GM23338 (cell line): ENCODE measurements around the gene KCNMB2. TPM values are rescaled to one million over a fixed set of nuclear protein-coding genes. Genes with fewer than 3 reads are reported as not detected.

Source experiments
- ATAC-seq: fragments of 200-7000 bp; cut with Tn5 transposase; 3 replicates; pipeline ENCODE4 v1.9.1; 2020
- DNase-seq: peaks from one replicate; pipeline ENCODE4 v3.0.0-alpha.2; 2015; ENCODE audit warnings: low spot score
- H2AFZ ChIP-seq: fragments of 200-600 bp; sonication (generic); 2 replicates; pipeline ENCODE4 v1.8.0; 2016; ENCODE audit warnings: antibody characterized with exemption, mild to moderate bottlenecking, moderate library complexity
- H3F3A ChIP-seq: fragments of 200-600 bp; sonication (generic); replicated peaks from 2 replicates; pipeline ENCODE4 v1.8.0; 2017; ENCODE audit warnings: antibody characterized with exemption, mixed run types, low read depth
- H3K27ac ChIP-seq: fragments of 200-600 bp; sonication (generic); 2 replicates; pipeline ENCODE4 v1.6.1; 2016; ENCODE audit warnings: low read depth
- H3K27me3 ChIP-seq: fragments of 200-600 bp; sonication (generic); 2 replicates; pipeline ENCODE4 v1.8.0; 2016; ENCODE audit warnings: mild to moderate bottlenecking, mixed run types, moderate library complexity; ENCODE audit not compliant: insufficient read depth
- H3K36me3 ChIP-seq: fragments of 200-600 bp; sonication (generic); 2 replicates; pipeline ENCODE4 v1.8.0; 2016; ENCODE audit warnings: mild to moderate bottlenecking; ENCODE audit not compliant: insufficient read depth
- H3K4me1 ChIP-seq: fragments of 200-600 bp; sonication (generic); 2 replicates; pipeline ENCODE4 v1.8.0; 2016; ENCODE audit warnings: mild to moderate bottlenecking, moderate library complexity; ENCODE audit not compliant: insufficient read depth
- H3K4me2 ChIP-seq: fragments of 200-600 bp; sonication (generic); 2 replicates; pipeline ENCODE4 v1.7.1; 2017; ENCODE audit warnings: mixed run types
- H3K4me3 ChIP-seq: fragments of 200-600 bp; sonication (generic); 2 replicates; pipeline ENCODE4 v1.6.1; 2016; ENCODE audit warnings: mixed run types
- H3K79me2 ChIP-seq: fragments of 200-600 bp; sonication (generic); replicated peaks from 2 replicates; pipeline ENCODE4 v1.8.0; 2017; ENCODE audit warnings: mild to moderate bottlenecking; ENCODE audit not compliant: insufficient read depth
- H3K9me2 ChIP-seq: fragments of 200-600 bp; sonication (generic); 2 replicates; pipeline ENCODE4 v1.8.0; 2017; ENCODE audit not compliant: insufficient read depth
- H4K20me1 ChIP-seq: fragments of 200-600 bp; sonication (generic); replicated peaks from 2 replicates; pipeline ENCODE4 v1.8.0; 2017; ENCODE audit warnings: mild to moderate bottlenecking; ENCODE audit not compliant: insufficient read depth
- H3K27ac Mint-ChIP-seq: 2 replicates; pipeline ENCODE4 v1.8.0; 2020; ENCODE audit warnings: inconsistent platforms, mild to moderate bottlenecking, moderate library complexity, mixed read lengths
- H3K27me3 Mint-ChIP-seq: 3 replicates; pipeline ENCODE4 v1.8.0; 2022; ENCODE audit warnings: low read depth, mild to moderate bottlenecking, moderate library complexity, mixed read lengths, inconsistent platforms; ENCODE audit not compliant: insufficient read depth, poor library complexity
- H3K36me3 Mint-ChIP-seq: 3 replicates; pipeline ENCODE4 v1.8.0; 2021; ENCODE audit warnings: low read depth, mild to moderate bottlenecking, inconsistent platforms, moderate library complexity, mixed read lengths
- H3K4me1 Mint-ChIP-seq: 3 replicates; pipeline ENCODE4 v1.8.0; 2020; ENCODE audit warnings: mild to moderate bottlenecking, inconsistent platforms, mixed read lengths
- H3K4me3 Mint-ChIP-seq: 3 replicates; pipeline ENCODE4 v1.8.0; 2021; ENCODE audit warnings: moderate library complexity, mild to moderate bottlenecking, inconsistent platforms, mixed read lengths
- H3K9me3 Mint-ChIP-seq: 3 replicates; pipeline ENCODE4 v1.8.0; 2020; ENCODE audit warnings: moderate library complexity, mild to moderate bottlenecking, inconsistent platforms, mixed read lengths
- CREB1 ChIP-seq: fragments of 250-450 bp; sonication (Bioruptor Pico); IDR thresholded peaks from 2 replicates; pipeline ENCODE4 v1.5.0; 2020; ENCODE audit warnings: low read depth, mild to moderate bottlenecking, moderate library complexity
- EZH2 ChIP-seq: fragments of 200-600 bp; sonication (generic); IDR thresholded peaks from one replicate; pipeline ENCODE4 v1.8.0; 2017; ENCODE audit warnings: antibody characterized with exemption, mild to moderate bottlenecking, low read depth; ENCODE audit not compliant: unreplicated experiment
- EZH2phosphoT487 ChIP-seq: fragments of 200-600 bp; sonication (generic); IDR thresholded peaks from one replicate; pipeline ENCODE4 v1.8.1; 2018; ENCODE audit warnings: antibody characterized with exemption; ENCODE audit not compliant: unreplicated experiment
- JUNB ChIP-seq: IDR thresholded peaks from one replicate; pipeline ENCODE4 v1.6.1; 2016; ENCODE audit warnings: antibody characterized with exemption; ENCODE audit not compliant: unreplicated experiment
- NANOG ChIP-seq: IDR thresholded peaks from 2 replicates; pipeline ENCODE4 v1.6.1; 2016; ENCODE audit warnings: antibody characterized with exemption, borderline replicate concordance
- POLR2AphosphoS5 ChIP-seq: IDR thresholded peaks from 2 replicates; pipeline ENCODE4 v1.6.1; 2016; ENCODE audit warnings: antibody characterized with exemption, low read depth
- STAT1 ChIP-seq: IDR thresholded peaks from one replicate; pipeline ENCODE4 v1.6.1; 2016; ENCODE audit warnings: antibody characterized with exemption; ENCODE audit not compliant: unreplicated experiment
- ZNF462 ChIP-seq: fragments of 250-450 bp; sonication (Bioruptor Pico); IDR thresholded peaks from 2 replicates; pipeline ENCODE4 v1.5.0; 2020; ENCODE audit warnings: mild to moderate bottlenecking, moderate library complexity
- polyA plus RNA-seq: library from polyadenylated mRNA; unstranded; fragments of >200 nt; fragmentation: Nextera tagmentation; extraction: Ambion mirVana; gene quantifications from 2 replicates; pipeline ENCODE4 v1.2.1, GENCODE V29; 2016
- total RNA-seq: library from RNA; depleted of rRNA; stranded (reverse); fragments of >200 nt; shearing (Covaris generic); gene quantifications from 2 replicates; pipeline ENCODE4 v1.2.3, GENCODE V29; 2014
- TF ChIP-seq, protein P1 (sequence below), 2 experiments: fragments of 200-600 bp in 1 of 2; sonication (generic) in 1 of 2; conservative IDR thresholded peaks; 2 replicates each; pipeline versions ENCODE4 v1.5.1 to v1.6.1; 2016 to 2017; ENCODE audit warnings: antibody characterized with exemption in 2 of 2, low read depth in 2 of 2, mild to moderate bottlenecking in 2 of 2, moderate library complexity in 1 of 2
- TF ChIP-seq, protein P2 (sequence below): IDR thresholded peaks from one replicate; pipeline ENCODE4 v1.6.1; 2018; ENCODE audit warnings: antibody characterized with exemption; ENCODE audit not compliant: unreplicated experiment

Gene KCNMB2
- total and polyA plus RNA-seq, 2 experiments from 2014 or later, result 0.53 TPM; not detected in 1

DNA sequence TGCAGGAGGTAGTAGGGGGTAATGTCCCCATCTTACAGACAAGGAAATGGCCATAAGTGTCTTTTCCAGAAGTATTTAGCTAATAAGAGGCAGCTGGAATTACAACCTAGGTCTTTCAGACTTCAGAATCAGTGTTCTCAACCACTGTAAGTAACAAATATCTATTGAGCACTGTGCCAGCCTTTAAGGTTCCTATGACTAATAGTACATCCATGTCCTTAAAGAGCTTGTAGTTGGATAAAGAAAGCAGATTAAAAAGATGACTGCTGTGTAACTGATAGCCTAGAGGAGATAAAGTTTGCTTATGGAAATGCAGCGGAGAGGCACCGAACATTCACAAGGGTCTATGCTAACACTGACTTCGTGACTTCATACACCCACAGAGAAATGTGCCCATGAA is 136.0 kb downstream of the KCNMB2 start:
- Histone ChIP-seq H2AFZ (no peak overlapping the region), H3K9me2 (peaks cover 5% of the 10 kb centered on the region; the same call in 1 of the 2 replicates), H3K4me3 (no peak overlapping the region), H3K27me3 (no peaks in the 10 kb centered on the region), H3K36me3 (no peaks in the 10 kb centered on the region), H3K27ac (no peak overlapping the region), H3K4me2 (no peak overlapping the region), H3K79me2 (no peaks in the 10 kb centered on the region), H4K20me1 (no peaks in the 10 kb centered on the region), H3K4me1 (0 out of 2 replicates have a peak, but pooled peaks cover 3% of the 10 kb centered on the region), H3F3A (no peaks in the 10 kb centered on the region)
- peaks cover 5% of the 10 kb centered on the region; the same call in 1 of the 3 replicates for H3K4me1 Mint-ChIP-seq
- TF ChIP-seq STAT1 (no peak), ZNF462 (CRISPR knock-in tag) (no peak), JUNB (no peak), EZH2phosphoT487 (no peak), NANOG (no peak), EZH2 (no peak), CREB1 (CRISPR knock-in tag) (no peak), POLR2AphosphoS5 (no peak)
- TF ChIP-seq, protein P1, sequence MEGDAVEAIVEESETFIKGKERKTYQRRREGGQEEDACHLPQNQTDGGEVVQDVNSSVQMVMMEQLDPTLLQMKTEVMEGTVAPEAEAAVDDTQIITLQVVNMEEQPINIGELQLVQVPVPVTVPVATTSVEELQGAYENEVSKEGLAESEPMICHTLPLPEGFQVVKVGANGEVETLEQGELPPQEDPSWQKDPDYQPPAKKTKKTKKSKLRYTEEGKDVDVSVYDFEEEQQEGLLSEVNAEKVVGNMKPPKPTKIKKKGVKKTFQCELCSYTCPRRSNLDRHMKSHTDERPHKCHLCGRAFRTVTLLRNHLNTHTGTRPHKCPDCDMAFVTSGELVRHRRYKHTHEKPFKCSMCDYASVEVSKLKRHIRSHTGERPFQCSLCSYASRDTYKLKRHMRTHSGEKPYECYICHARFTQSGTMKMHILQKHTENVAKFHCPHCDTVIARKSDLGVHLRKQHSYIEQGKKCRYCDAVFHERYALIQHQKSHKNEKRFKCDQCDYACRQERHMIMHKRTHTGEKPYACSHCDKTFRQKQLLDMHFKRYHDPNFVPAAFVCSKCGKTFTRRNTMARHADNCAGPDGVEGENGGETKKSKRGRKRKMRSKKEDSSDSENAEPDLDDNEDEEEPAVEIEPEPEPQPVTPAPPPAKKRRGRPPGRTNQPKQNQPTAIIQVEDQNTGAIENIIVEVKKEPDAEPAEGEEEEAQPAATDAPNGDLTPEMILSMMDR (conservative IDR thresholded peaks at IDR 0.05; ENCODE audit: low read depth in 2 of 2), result no peak
- TF ChIP-seq, protein P2, sequence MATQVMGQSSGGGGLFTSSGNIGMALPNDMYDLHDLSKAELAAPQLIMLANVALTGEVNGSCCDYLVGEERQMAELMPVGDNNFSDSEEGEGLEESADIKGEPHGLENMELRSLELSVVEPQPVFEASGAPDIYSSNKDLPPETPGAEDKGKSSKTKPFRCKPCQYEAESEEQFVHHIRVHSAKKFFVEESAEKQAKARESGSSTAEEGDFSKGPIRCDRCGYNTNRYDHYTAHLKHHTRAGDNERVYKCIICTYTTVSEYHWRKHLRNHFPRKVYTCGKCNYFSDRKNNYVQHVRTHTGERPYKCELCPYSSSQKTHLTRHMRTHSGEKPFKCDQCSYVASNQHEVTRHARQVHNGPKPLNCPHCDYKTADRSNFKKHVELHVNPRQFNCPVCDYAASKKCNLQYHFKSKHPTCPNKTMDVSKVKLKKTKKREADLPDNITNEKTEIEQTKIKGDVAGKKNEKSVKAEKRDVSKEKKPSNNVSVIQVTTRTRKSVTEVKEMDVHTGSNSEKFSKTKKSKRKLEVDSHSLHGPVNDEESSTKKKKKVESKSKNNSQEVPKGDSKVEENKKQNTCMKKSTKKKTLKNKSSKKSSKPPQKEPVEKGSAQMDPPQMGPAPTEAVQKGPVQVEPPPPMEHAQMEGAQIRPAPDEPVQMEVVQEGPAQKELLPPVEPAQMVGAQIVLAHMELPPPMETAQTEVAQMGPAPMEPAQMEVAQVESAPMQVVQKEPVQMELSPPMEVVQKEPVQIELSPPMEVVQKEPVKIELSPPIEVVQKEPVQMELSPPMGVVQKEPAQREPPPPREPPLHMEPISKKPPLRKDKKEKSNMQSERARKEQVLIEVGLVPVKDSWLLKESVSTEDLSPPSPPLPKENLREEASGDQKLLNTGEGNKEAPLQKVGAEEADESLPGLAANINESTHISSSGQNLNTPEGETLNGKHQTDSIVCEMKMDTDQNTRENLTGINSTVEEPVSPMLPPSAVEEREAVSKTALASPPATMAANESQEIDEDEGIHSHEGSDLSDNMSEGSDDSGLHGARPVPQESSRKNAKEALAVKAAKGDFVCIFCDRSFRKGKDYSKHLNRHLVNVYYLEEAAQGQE, result no peak
- H3K9me3 Mint-ChIP-seq, result no peaks in the 10 kb centered on the region
- H3K36me3 Mint-ChIP-seq, result no peaks in the 10 kb centered on the region
- ATAC-seq (no peak), DNase-seq (no peak)
- H3K4me3 Mint-ChIP-seq, result no peak overlapping the region
- no peaks in the 10 kb centered on the region for H3K27me3 Mint-ChIP-seq
- no peak overlapping the region for H3K27ac Mint-ChIP-seq
